ENCODE data around the gene PKNOX2.

The PKNOX2 gene

DNA sequence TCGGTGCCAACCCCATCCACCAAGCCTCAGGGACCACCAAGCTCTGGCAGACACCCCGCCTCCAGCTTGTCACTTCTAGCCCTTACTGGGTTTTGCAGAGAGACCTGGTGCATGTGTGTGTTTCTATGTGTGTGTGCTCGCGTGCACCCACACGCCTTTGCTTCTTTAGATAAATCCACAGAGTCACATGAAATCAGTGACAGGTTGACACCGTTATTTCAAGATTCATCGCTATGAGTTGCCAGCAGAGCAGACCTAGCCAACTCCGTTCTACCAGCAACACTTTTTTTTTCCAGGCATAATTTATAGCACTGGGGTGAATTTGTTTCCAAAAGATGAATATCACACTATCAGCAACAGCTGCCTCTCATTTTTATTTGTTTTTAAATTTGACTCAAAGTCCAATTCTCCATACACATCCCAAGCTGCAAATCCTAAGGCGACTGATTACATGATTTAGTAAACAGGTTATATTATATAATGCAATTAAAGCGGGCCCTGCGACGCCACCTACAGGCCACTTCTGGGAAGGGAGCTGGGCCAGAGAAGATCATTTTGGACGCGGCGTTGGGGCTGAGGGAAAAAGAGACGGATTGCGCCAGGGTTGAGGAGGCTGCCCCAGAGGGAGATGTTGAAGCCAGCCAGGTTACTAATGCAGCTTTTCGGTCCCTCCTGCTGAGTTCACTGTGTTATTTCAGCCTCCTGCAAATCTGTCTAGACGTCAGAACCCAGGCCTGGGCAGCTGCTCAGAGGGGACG is 181.0 kb downstream of the PKNOX2 start:
- no peak overlapping the region for H3K27ac ChIP-seq (ENCODE audit: low read depth, low read length)
- 42% methylated on average over 19 of the region's 20 CpGs for WGBS
- peaks cover 44% of the 10 kb centered on the region for H3K4me1 ChIP-seq (ENCODE audit: insufficient read depth, low read length)
- no peaks in the 10 kb centered on the region for H3K9me3 ChIP-seq (ENCODE audit: insufficient read depth, low read depth, low read length)
- no peak overlapping the region for H3K4me3 ChIP-seq (ENCODE audit: low read length)
- no peak overlapping the region for H3K9ac ChIP-seq (ENCODE audit: low read depth, low read length)
- H3K27me3 ChIP-seq (ENCODE audit: insufficient read depth, low read length), result peaks cover 3% of the 10 kb centered on the region; the same call in 1 of the 2 replicates
- H3K36me3 ChIP-seq (ENCODE audit: insufficient read depth, low read length), result no peaks in the 10 kb centered on the region

DNA sequence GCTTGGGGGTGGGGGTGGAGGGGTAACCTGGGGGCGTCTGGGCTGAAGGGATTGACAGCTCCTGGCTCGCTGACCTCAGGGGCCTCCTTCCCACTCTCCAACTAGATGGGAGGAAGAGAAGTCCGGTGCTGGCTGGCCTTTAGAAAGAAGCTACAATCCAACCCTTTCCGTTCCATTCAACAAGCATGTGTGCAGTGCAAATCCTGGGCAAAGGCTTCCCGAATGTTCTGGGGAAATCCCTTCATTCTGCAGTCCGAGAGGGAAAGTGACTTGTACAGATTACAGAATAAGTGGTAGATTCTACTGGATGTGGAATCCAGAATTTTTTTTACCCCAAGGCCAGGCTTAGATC is 181.6 kb downstream of the PKNOX2 start:
- Histone ChIP-seq H3K4me1 (ENCODE audit: insufficient read depth, low read length) (peaks cover 45% of the 10 kb centered on the region), H3K36me3 (ENCODE audit: insufficient read depth, low read length) (no peaks in the 10 kb centered on the region), H3K27me3 (ENCODE audit: insufficient read depth, low read length) (peaks cover 3% of the 10 kb centered on the region; the same call in 1 of the 2 replicates), H3K9ac (ENCODE audit: low read depth, low read length) (no peak overlapping the region), H3K9me3 (ENCODE audit: insufficient read depth, low read depth, low read length) (no peaks in the 10 kb centered on the region), H3K4me3 (ENCODE audit: low read length) (no peak overlapping the region), H3K27ac (ENCODE audit: low read depth, low read length) (no peak overlapping the region)
- WGBS, result 58% methylated on average over 6 of the region's 6 CpGs

DNA sequence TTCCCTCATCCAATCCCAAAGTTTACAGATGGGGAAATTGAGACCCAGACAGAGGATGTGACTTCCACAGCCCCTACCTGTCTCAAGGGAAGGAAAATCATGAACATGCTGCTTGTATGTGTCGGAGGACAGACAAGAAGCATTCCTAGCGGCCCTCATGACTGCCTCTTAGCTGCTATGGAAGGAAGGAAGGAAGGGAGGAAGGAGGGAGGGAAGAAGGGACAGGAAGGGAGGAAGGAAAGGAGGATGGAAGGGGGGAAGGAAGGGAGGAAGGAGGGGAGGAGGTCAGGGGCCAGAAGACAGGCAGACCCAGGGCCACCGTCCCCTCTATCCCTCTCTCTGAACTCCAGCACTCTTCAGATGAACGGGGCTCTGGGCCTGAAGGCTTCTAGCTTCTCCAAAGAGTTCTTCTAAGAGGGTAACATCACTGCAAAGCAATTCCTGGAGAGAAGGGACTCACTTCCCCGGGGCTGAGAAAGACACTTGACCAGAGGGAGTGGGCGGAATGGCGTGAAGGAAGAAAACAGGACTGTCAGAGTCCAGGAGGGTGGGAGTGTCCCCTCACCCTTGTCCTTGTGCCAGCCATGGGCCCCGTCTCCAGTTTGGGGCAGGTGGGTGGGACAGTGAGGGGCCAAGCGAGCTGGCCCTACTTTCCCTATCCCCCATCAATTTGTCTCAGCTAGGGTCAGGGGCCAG is 182.2 kb downstream of the PKNOX2 start:
- no peak overlapping the region for H3K27ac ChIP-seq (ENCODE audit: low read depth, low read length)
- WGBS, result 86% methylated on average over 9 of the region's 9 CpGs
- no peaks in the 10 kb centered on the region for H3K36me3 ChIP-seq (ENCODE audit: insufficient read depth, low read length)
- H3K9me3 ChIP-seq (ENCODE audit: insufficient read depth, low read depth, low read length), result no peaks in the 10 kb centered on the region
- H3K4me1 ChIP-seq (ENCODE audit: insufficient read depth, low read length), result peaks cover 45% of the 10 kb centered on the region
- no peak overlapping the region for H3K9ac ChIP-seq (ENCODE audit: low read depth, low read length)
- no peak overlapping the region for H3K4me3 ChIP-seq (ENCODE audit: low read length)
- peaks cover 3% of the 10 kb centered on the region; the same call in 1 of the 2 replicates for H3K27me3 ChIP-seq (ENCODE audit: insufficient read depth, low read length)

DNA sequence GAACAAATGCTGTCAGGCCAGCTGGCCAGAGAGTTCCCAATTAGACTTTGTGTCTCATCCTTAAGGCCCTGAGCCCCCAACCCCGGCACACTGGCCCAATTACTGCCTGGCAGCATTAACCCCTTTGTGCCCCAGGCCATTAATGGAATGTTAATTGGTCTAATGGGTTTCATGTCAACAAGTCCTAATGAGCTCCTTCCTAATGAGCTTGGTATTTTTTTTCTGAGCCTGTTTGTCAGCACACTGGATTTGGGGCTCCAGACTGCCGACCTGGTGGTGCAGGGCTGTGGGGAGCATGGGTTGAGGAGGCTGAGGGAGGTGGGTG is 182.7 kb downstream of the PKNOX2 start:
- H3K9ac ChIP-seq (ENCODE audit: low read depth, low read length), result no peak overlapping the region
- no peak overlapping the region for H3K27ac ChIP-seq (ENCODE audit: low read depth, low read length)
- H3K4me3 ChIP-seq (ENCODE audit: low read length), result no peak overlapping the region
- H3K27me3 ChIP-seq (ENCODE audit: insufficient read depth, low read length), result peaks cover 3% of the 10 kb centered on the region; the same call in 1 of the 2 replicates
- WGBS, result 76% methylated on average over 2 of the region's 2 CpGs
- peaks cover 43% of the 10 kb centered on the region for H3K4me1 ChIP-seq (ENCODE audit: insufficient read depth, low read length)
- H3K9me3 ChIP-seq (ENCODE audit: insufficient read depth, low read depth, low read length), result no peaks in the 10 kb centered on the region
- no peaks in the 10 kb centered on the region for H3K36me3 ChIP-seq (ENCODE audit: insufficient read depth, low read length)

DNA sequence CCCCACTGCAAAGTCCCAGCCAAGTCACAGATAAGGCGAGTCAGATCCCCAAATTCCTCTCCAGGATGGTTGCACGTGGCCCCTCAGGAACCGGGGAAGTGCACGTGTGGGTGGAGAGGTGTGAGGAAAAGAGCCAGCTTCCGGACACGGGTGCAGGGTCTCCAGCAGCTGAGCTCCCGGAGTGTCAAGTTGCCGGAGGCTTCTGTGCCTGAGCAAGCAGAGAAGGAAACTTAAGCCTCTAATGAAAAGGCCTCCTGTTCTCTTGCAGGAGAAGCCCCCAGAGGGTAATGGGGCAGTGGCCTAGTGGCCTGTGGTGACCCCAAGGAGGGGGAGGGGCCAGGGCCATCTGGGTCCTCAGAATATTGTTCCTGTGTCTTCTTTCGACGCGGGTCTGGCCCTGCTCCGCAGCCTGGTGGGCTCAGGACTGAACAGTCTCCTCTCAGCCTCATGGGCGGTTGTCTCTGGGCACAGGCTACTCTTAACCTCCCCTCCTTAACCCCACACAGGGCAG is 183.6 kb downstream of the PKNOX2 start:
- H3K27me3 ChIP-seq (ENCODE audit: insufficient read depth, low read length), result peaks cover 2% of the 10 kb centered on the region; the same call in 1 of the 2 replicates
- H3K36me3 ChIP-seq (ENCODE audit: insufficient read depth, low read length), result no peaks in the 10 kb centered on the region
- WGBS, result 68% methylated on average over 13 of the region's 13 CpGs
- H3K27ac ChIP-seq (ENCODE audit: low read depth, low read length), result no peak overlapping the region; the same call in 1 of the 2 replicates
- no peak overlapping the region for H3K9ac ChIP-seq (ENCODE audit: low read depth, low read length)
- peaks cover 33% of the 10 kb centered on the region for H3K4me1 ChIP-seq (ENCODE audit: insufficient read depth, low read length)
- no peak overlapping the region for H3K4me3 ChIP-seq (ENCODE audit: low read length)
- no peaks in the 10 kb centered on the region for H3K9me3 ChIP-seq (ENCODE audit: insufficient read depth, low read depth, low read length)

DNA sequence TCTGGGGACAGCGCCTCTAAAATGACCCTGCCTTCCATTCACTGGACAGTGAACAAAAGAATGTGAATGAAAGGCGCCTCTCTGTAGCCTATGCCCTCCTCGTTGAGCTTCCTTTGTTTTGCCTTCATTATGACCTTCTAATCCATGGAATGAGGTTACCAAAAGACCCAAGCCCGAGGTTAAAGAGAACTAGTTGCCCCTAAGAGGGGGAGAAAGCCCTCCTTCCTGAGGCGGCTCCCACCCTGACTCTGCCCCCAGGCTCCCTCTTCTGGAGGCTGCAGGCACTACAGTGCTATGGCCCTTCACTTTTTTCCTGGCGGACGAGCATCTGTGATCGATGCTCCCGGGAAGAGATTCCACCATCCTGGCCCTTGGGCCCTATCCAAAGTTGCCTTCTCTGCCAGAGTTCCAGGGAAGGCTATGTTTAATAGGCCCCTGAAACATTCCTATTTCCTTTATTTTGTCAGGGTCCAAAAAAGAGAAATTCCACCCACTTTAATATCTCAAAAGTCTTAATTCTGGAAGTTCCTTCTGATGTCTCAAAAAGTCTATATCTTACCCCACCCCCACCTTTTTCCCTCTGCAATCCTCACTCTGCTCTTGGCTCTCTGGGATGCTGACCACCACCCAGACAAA is 184.2 kb downstream of the PKNOX2 start:
- Histone ChIP-seq H3K9me3 (ENCODE audit: insufficient read depth, low read depth, low read length) (no peaks in the 10 kb centered on the region), H3K9ac (ENCODE audit: low read depth, low read length) (no peak overlapping the region), H3K36me3 (ENCODE audit: insufficient read depth, low read length) (no peaks in the 10 kb centered on the region), H3K27me3 (ENCODE audit: insufficient read depth, low read length) (no peaks in the 10 kb centered on the region; the same call in 1 of the 2 replicates), H3K4me3 (ENCODE audit: low read length) (no peak overlapping the region), H3K27ac (ENCODE audit: low read depth, low read length) (no peak overlapping the region; the same call in 1 of the 2 replicates), H3K4me1 (ENCODE audit: insufficient read depth, low read length) (peaks cover 28% of the 10 kb centered on the region)
- 30% methylated on average over 9 of the region's 9 CpGs for WGBS

DNA sequence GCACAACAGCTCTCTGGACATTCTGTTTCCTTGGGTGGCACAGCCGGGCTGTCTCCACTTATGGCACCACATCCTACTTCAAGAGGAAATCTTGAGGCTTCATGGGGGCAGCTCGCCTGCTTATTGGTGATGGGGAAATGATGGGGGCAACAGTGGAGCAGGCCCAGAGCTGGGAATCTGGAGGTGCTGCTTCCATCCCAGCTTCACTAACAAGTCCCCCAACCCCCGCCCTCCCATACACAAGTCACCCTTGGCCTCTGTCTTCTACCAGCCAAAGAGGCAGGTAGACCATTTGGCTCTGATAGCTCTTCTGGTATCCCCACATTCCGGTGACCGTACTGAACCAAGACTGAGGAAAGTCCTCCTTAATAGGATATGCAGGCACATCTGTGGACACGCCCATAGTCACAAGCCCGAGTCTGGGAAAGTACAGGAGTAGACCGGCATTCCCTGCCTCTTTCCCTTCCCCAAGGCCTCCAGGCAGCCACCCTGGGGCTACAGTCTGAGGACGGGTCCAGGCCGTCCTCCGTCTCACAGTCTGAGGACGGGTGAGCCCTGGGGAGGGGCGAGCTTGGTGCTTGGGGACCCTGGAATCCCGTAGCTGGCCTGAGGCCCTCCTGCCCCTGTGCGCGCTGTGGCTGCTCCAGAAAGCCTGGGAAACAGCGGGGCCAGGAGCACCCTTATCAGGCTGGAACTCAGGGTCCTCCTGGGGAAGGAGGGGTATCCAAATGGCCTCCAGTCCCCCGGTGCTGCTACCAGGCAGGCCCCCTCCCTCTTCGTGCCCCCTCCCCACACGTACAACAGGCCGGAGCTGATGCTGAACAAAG is 185.9 kb downstream of the PKNOX2 start:
- Histone ChIP-seq H3K27ac (ENCODE audit: low read depth, low read length) (no peak overlapping the region), H3K4me1 (ENCODE audit: insufficient read depth, low read length) (peaks cover 28% of the 10 kb centered on the region), H3K27me3 (ENCODE audit: insufficient read depth, low read length) (no peaks in the 10 kb centered on the region; the same call in 1 of the 2 replicates), H3K9ac (ENCODE audit: low read depth, low read length) (no peak overlapping the region), H3K36me3 (ENCODE audit: insufficient read depth, low read length) (no peaks in the 10 kb centered on the region), H3K9me3 (ENCODE audit: insufficient read depth, low read depth, low read length) (no peaks in the 10 kb centered on the region), H3K4me3 (ENCODE audit: low read length) (no peak overlapping the region)
- 91% methylated on average over 20 of the region's 21 CpGs for WGBS

DNA sequence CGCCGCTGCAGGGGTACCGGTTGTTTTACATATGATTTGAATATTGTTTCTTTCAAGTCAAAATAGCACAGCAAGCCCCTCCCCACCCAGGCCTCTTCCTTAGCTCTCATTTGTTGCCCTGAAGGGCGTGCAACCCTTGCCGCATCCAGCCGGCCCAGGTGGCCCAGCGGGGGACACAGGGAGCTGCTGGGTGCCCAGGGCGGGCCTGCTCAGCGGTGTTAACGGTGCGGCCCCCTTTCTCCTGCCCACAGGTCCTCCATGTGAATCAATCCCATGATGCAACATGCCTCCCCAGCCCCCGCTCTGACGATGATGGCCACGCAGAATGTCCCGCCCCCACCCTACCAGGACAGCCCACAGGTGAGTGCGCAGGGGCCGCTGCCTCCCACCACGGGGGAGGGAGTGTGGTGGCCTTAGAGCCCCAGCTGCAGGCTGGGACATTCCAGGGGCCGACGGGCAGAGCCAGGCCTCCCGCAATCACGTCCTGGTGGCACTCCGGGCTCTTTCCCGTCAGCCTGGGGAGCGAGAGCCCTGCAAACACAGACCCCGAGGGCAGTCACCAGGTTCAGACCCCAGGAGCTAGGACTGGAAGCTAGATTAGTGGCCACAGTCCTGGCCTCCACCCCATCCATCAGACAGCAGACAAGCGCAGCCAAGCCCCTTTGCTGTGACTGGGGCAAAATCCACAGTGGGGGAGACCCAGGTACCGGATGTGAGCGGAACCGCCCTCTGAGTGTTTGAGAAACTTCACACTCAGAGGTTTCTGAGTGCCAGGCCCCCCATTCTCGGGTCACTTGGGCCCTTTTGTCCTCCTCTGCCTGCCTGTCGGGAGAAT is 186.7 kb downstream of the PKNOX2 start:
- H3K36me3 ChIP-seq (ENCODE audit: insufficient read depth, low read length), result no peaks in the 10 kb centered on the region
- 86% methylated on average over 32 of the region's 32 CpGs for WGBS
- H3K27ac ChIP-seq (ENCODE audit: low read depth, low read length), result no peak overlapping the region
- H3K9me3 ChIP-seq (ENCODE audit: insufficient read depth, low read depth, low read length), result no peaks in the 10 kb centered on the region
- no peaks in the 10 kb centered on the region; the same call in 1 of the 2 replicates for H3K27me3 ChIP-seq (ENCODE audit: insufficient read depth, low read length)
- H3K4me3 ChIP-seq (ENCODE audit: low read length), result no peak overlapping the region
- H3K4me1 ChIP-seq (ENCODE audit: insufficient read depth, low read length), result peaks cover 24% of the 10 kb centered on the region
- no peak overlapping the region for H3K9ac ChIP-seq (ENCODE audit: low read depth, low read length)

DNA sequence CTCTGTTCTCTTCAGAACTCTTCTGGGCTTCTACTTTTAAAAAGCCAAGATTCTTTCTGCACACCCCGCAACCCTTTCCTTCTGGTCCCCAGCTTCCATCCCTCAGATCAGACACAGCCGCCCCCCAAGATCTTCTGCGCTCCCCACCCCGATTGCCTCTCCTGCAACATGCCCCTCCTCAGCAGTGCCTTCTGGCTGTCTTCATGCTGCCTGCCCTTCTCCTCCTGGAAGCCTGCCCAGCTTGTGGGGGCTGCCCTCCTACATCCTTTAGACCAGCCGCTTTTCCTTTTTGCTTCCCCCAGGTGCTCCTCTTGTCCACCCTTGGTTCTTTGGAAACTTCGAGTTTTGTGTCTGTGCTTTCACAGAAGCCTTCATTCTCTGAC is 187.3 kb downstream of the PKNOX2 start:
- no peak overlapping the region for H3K4me3 ChIP-seq (ENCODE audit: low read length)
- H3K4me1 ChIP-seq (ENCODE audit: insufficient read depth, low read length), result peaks cover 27% of the 10 kb centered on the region
- no peak overlapping the region for H3K27ac ChIP-seq (ENCODE audit: low read depth, low read length)
- H3K27me3 ChIP-seq (ENCODE audit: insufficient read depth, low read length), result no peaks in the 10 kb centered on the region; the same call in 1 of the 2 replicates
- H3K9me3 ChIP-seq (ENCODE audit: insufficient read depth, low read depth, low read length), result no peaks in the 10 kb centered on the region
- no peaks in the 10 kb centered on the region for H3K36me3 ChIP-seq (ENCODE audit: insufficient read depth, low read length)
- H3K9ac ChIP-seq (ENCODE audit: low read depth, low read length), result no peak overlapping the region
- WGBS, result 91% methylated on average over 6 of the region's 6 CpGs

DNA sequence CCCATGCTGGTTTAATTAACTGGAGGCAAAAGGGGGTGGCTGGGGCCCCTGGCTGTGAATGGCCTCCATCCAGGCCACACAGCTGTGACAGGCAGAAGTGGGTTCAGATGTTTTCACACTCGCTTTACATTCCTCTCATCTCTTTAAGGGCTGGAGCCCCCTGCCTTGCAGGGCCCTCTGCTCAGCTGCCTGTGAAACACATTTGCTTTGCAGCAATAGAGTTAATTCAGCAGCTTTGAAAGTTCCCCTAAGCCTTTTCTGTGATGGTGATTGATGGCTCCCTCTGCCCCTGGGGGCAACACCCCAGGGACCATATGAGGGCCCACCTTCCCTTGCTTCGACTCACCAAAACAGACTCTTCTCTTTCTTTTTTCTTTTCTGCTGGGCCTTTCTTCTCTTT is 192.2 kb downstream of the PKNOX2 start:
- 43% methylated on average over 2 of the region's 2 CpGs for WGBS
- H3K27ac ChIP-seq (ENCODE audit: low read depth, low read length), result no peak overlapping the region
- no peaks in the 10 kb centered on the region for H3K9me3 ChIP-seq (ENCODE audit: insufficient read depth, low read depth, low read length)
- no peaks in the 10 kb centered on the region for H3K27me3 ChIP-seq (ENCODE audit: insufficient read depth, low read length)
- H3K4me3 ChIP-seq (ENCODE audit: low read length), result no peak overlapping the region
- no peak overlapping the region for H3K9ac ChIP-seq (ENCODE audit: low read depth, low read length)
- peaks cover 6% of the 10 kb centered on the region; the same call in 1 of the 2 replicates for H3K4me1 ChIP-seq (ENCODE audit: insufficient read depth, low read length)
- no peaks in the 10 kb centered on the region for H3K36me3 ChIP-seq (ENCODE audit: insufficient read depth, low read length)
